SK-N-SH treated with all-trans-retinoic acid at 6 μM for 48 hours (cell line): ENCODE data around the gene CAMTA2.

Experiments
- ARNTL ChIP-seq: fragments of 450-650 bp; formaldehyde crosslinking; IDR thresholded peaks from 2 replicates; pipeline ENCODE4 v1.5.0; 2020; ENCODE audit warnings: low read depth, mild to moderate bottlenecking, moderate library complexity, borderline replicate concordance
- CSDC2 ChIP-seq: fragments of 250-450 bp; sonication (Bioruptor Pico); IDR thresholded peaks from 2 replicates; pipeline ENCODE4 v1.5.0; 2020; ENCODE audit warnings: mild to moderate bottlenecking, moderate library complexity
- CSRNP3 ChIP-seq: fragments of 250-450 bp; sonication (Bioruptor Pico); IDR thresholded peaks from 2 replicates; pipeline ENCODE4 v1.5.1; 2021; ENCODE audit warnings: mild to moderate bottlenecking, moderate library complexity
- ESRRG ChIP-seq: fragments of 250-450 bp; sonication (Bioruptor Pico); IDR thresholded peaks from 2 replicates; pipeline ENCODE4 v1.6.1; 2021; ENCODE audit warnings: mild to moderate bottlenecking
- GLIS3 ChIP-seq: fragments of 250-450 bp; sonication (Bioruptor Pico); IDR thresholded peaks from 2 replicates; pipeline ENCODE4 v1.5.0; 2020; ENCODE audit warnings: mild to moderate bottlenecking, moderate library complexity
- OSR1 ChIP-seq: fragments of 250-450 bp; sonication (Bioruptor Pico); IDR thresholded peaks from 2 replicates; pipeline ENCODE4 v1.8.0; 2022; ENCODE audit warnings: moderate library complexity, mild to moderate bottlenecking, inconsistent platforms
- PATZ1 ChIP-seq: fragments of 250-450 bp; sonication (Bioruptor Pico); IDR thresholded peaks from 2 replicates; pipeline ENCODE4 v1.8.0; 2020; ENCODE audit warnings: mild to moderate bottlenecking, moderate library complexity, borderline replicate concordance
- PPARA ChIP-seq: fragments of 250-450 bp; sonication (Bioruptor Pico); IDR thresholded peaks from 2 replicates; pipeline ENCODE4 v1.5.0; 2020; ENCODE audit warnings: mild to moderate bottlenecking, borderline replicate concordance
- RARB ChIP-seq: fragments of 250-450 bp; sonication (Bioruptor Pico); IDR thresholded peaks from 2 replicates; pipeline ENCODE4 v1.8.0; 2021; ENCODE audit warnings: mild to moderate bottlenecking, moderate library complexity
- TSHZ2 ChIP-seq: fragments of 250-450 bp; sonication (Bioruptor Pico); IDR thresholded peaks from 2 replicates; pipeline ENCODE4 v1.5.0; 2020; ENCODE audit warnings: mild to moderate bottlenecking, moderate library complexity
- ZC3H10 ChIP-seq: fragments of 250-450 bp; sonication (Bioruptor Pico); IDR thresholded peaks from 2 replicates; pipeline ENCODE4 v1.5.1; 2021; ENCODE audit warnings: mild to moderate bottlenecking, moderate library complexity
- ZFP3 ChIP-seq: fragments of 250-450 bp; sonication (Bioruptor Pico); IDR thresholded peaks from 2 replicates; pipeline ENCODE4 v1.5.0; 2020; ENCODE audit warnings: mild to moderate bottlenecking, moderate library complexity
- ZFP30 ChIP-seq: fragments of 450-650 bp; formaldehyde crosslinking; IDR thresholded peaks from 2 replicates; pipeline ENCODE4 v1.5.0; 2022; ENCODE audit warnings: mild to moderate bottlenecking, moderate library complexity

- TF ChIP-seq PATZ1 (CRISPR knock-in tag) (no peak), ARNTL (CRISPR knock-in tag) (no peak), ZC3H10 (no peak), RARB (CRISPR knock-in tag) (no peak), CSDC2 (CRISPR knock-in tag) (no peak), ZFP30 (no peak), GLIS3 (CRISPR knock-in tag) (no peak), TSHZ2 (CRISPR knock-in tag) (no peak), ZFP3 (no peak), ESRRG (CRISPR knock-in tag) (no peak), CSRNP3 (CRISPR knock-in tag) (no peak), OSR1 (CRISPR knock-in tag) (no peak), PPARA (CRISPR knock-in tag) (no peak)
Observed at GRCh38 chr17:4944163-4944553, 43.3 kb downstream of the CAMTA2 start.
